Measurements from ENCODE around the gene ANKLE1.

- TF ChIP-seq CTCF (conservative IDR thresholded peaks at IDR 0.05; ENCODE audit: low read length) (no peak), EZH2phosphoT487 (IDR thresholded peaks at IDR 0.05; ENCODE audit: borderline replicate concordance) (no peak)
Measured at GRCh38 chr19:17314007-17314593, 32.4 kb downstream of the ANKLE1 start.
